Prostate gland (tissue), 2 donors: Measurements from ENCODE around the gene ZNF502.

Source experiments
- CTCF ChIP-seq, 4 experiments: fragments of 200-600 bp in 2 of 4; fragments of 450-650 bp in 2 of 4; sonication (generic) in 2 of 4; IDR thresholded peaks; 1 replicate in 3 of 4; 2 replicates in 1 of 4; pipeline ENCODE4 v1.5.1; 2016 to 2019; ENCODE audit warnings: antibody characterized with exemption in 4 of 4, mild to moderate bottlenecking in 2 of 4, moderate library complexity in 2 of 4
- POLR2A ChIP-seq: fragments of 450-650 bp; IDR thresholded peaks from one replicate; pipeline ENCODE4 v1.6.1; 2016; ENCODE audit warnings: antibody characterized with exemption, mild to moderate bottlenecking
- POLR2AphosphoS5 ChIP-seq: sonication (generic); formaldehyde crosslinking; IDR thresholded peaks from one replicate; pipeline ENCODE4 v1.6.1; 2017; ENCODE audit warnings: antibody characterized with exemption

GRCh38 chr3:44680921-44681455 is 31.5 kb upstream of the ZNF502 start:
- TF ChIP-seq CTCF (IDR thresholded peaks at IDR 0.05) (no peak), POLR2A (no peak), POLR2AphosphoS5 (no peak)
